Colonic mucosa (tissue), 4 donors: ENCODE measurements around the gene FRMD4B. TPM values are rescaled to one million over a fixed set of nuclear protein-coding genes. Genes with fewer than 3 reads are reported as not detected.

Experiments used
- DNase-seq: peaks from one replicate; pipeline ENCODE4 v3.0.0-alpha.2; 2020
- H3K27ac ChIP-seq: fragments of 200-600 bp; one replicate; pipeline ENCODE4 v1.8.0; 2021
- H3K27me3 ChIP-seq: fragments of 200-600 bp; one replicate; pipeline ENCODE4 v1.8.0; 2021
- H3K36me3 ChIP-seq: fragments of 200-600 bp; one replicate; pipeline ENCODE4 v1.8.0; 2021
- H3K4me1 ChIP-seq: fragments of 200-600 bp; one replicate; pipeline ENCODE4 v1.8.0; 2021; ENCODE audit warnings: mild to moderate bottlenecking
- H3K4me3 ChIP-seq: fragments of 200-600 bp; one replicate; pipeline ENCODE4 v1.8.0; 2021
- H3K9ac ChIP-seq, 2 donors: one replicate each; pipeline ENCODE4 v1.7.0; 2013; ENCODE audit warnings: control low read depth in 2 of 2, low read depth in 2 of 2, low read length in 2 of 2
- H3K9me3 ChIP-seq: fragments of 200-600 bp; one replicate; pipeline ENCODE4 v1.8.0; 2021
- CTCF ChIP-seq: fragments of 200-600 bp; IDR thresholded peaks from one replicate; pipeline ENCODE4 v1.8.0; 2022; ENCODE audit warnings: antibody characterized with exemption, mild to moderate bottlenecking
- intact Hi-C: fragments of 100-400 bp; cut with DNase I; formaldehyde crosslinking; loops from one replicate; pipeline ENCODE4 v1.14.1; 2022
- total RNA-seq, 2 donors: library from RNA; stranded (reverse); fragmentation: NEBNext Ultra II Directional in 1 of 2; extraction: Animal tissue kit (Norgen Biotek cat#: 25700) in 1 of 2; gene quantifications; one replicate each; pipeline ENCODE4 v1.2.1, GENCODE V29; 2021
- donor health status: healthy.
- donor health status: DM: no; HTN: no; CAD: no.
- donor health status: DM: no; HTN: no; CAD: no.

The FRMD4B gene
- total RNA-seq, 2 donors from 2014 or later, result 13.5 to 21.1 TPM

- no peak for TF ChIP-seq CTCF
- Histone ChIP-seq H3K36me3 (peaks cover 5% of the 10 kb centered on the region), H3K4me1 (no peaks in the 10 kb centered on the region), H3K9me3 (no peaks in the 10 kb centered on the region), H3K27me3 (no peaks in the 10 kb centered on the region), H3K9ac (no peak overlapping the region), H3K4me3 (no peak overlapping the region), H3K27ac (no peak overlapping the region)
- intact Hi-C loops, result no loop called here
- no peak for DNase-seq
Observed at GRCh38 chr3:69174445-69174844, 211.4 kb downstream of the FRMD4B start.

GRCh38 chr3:69172058-69172457, 213.8 kb downstream of the FRMD4B start:
- no peaks in the 10 kb centered on the region for H3K27me3 ChIP-seq
- no peak for DNase-seq
- no peak overlapping the region for H3K27ac ChIP-seq
- H3K9ac ChIP-seq, result no peak overlapping the region
- H3K9me3 ChIP-seq, result no peaks in the 10 kb centered on the region
- H3K4me3 ChIP-seq, result no peak overlapping the region
- peaks cover 5% of the 10 kb centered on the region for H3K36me3 ChIP-seq
- no peak for TF ChIP-seq CTCF
- intact Hi-C loops, result no loop called here
- H3K4me1 ChIP-seq, result no peaks in the 10 kb centered on the region

- Histone ChIP-seq H3K4me1 (no peaks in the 10 kb centered on the region), H3K9me3 (no peaks in the 10 kb centered on the region), H3K4me3 (no peak overlapping the region), H3K36me3 (peaks cover 4% of the 10 kb centered on the region), H3K27me3 (no peaks in the 10 kb centered on the region), H3K9ac (no peak overlapping the region), H3K27ac (no peak overlapping the region)
- intact Hi-C loops, result no loop called here
- DNase-seq, result no peak
- TF ChIP-seq CTCF, result no peak
Observed at GRCh38 chr3:69166446-69166845, 219.4 kb downstream of the FRMD4B start.

GRCh38 chr3:69165744-69166143, 220.1 kb downstream of the FRMD4B start:
- H3K9me3 ChIP-seq, result no peaks in the 10 kb centered on the region
- no peaks in the 10 kb centered on the region for H3K27me3 ChIP-seq
- no peak overlapping the region for H3K27ac ChIP-seq
- no peak overlapping the region for H3K9ac ChIP-seq
- no peaks in the 10 kb centered on the region for H3K4me1 ChIP-seq
- no peak overlapping the region for H3K4me3 ChIP-seq
- intact Hi-C loops, result no loop called here
- no peak for TF ChIP-seq CTCF
- H3K36me3 ChIP-seq, result no peaks in the 10 kb centered on the region
- no peak for DNase-seq

- Histone ChIP-seq H3K27me3 (no peaks in the 10 kb centered on the region), H3K9me3 (no peaks in the 10 kb centered on the region), H3K36me3 (no peaks in the 10 kb centered on the region), H3K4me1 (no peaks in the 10 kb centered on the region), H3K27ac (no peak overlapping the region), H3K4me3 (no peak overlapping the region), H3K9ac (no peak overlapping the region)
- no peak for TF ChIP-seq CTCF
- no peak for DNase-seq
- intact Hi-C loops, result loop anchor here (5.0 kb wide), 1 partner anchor 248 kb away; no protein-coding TSS in a partner anchor
Observed at GRCh38 chr3:69164296-69164695, 221.6 kb downstream of the FRMD4B start.
